ENCODE results near the gene ATP5IF1.

The ATP5IF1 gene

GRCh38 chr1:28235755-28236655 lies at the start of gene ATP5IF1:
ATP5IF1 (plus strand) TSS chr1:28236124; CDS start chr1:28236184, 60 bp downstream.
- peak; percentile 96 for DNase-seq

DNA sequence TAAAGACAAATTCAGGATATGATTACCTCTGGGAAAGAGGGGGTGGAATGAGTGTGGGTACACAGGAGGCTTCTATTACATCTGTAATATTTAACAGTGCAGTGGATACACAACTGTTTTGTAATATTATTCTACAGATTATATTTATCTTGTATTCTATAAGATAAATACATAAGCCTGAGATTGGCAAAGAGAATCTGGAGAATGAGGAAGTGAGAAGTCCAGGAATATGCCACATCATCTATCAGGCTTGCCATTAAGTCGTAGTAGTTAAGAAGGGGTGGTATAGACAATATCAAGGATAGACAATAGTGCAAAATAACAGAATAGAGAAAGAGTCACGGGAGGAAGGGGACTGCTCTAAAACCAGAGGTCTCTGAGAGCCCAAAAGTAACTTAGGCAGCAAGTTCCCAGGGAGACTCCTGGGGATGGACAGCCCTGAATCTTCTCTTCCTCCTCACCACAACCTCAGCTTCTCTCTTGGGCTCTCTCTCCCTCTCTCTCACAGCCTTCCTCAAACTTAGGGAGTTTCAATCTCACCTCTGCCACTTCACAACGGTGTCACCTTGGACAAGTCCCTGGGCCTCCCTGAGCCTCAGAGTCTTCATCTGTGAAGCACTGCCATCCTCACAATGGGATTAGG lies 45.5 kb upstream of the ATP5IF1 start:
- no peak for DNase-seq

GRCh38 chr1:28190996-28191645 lies 44.8 kb upstream of the ATP5IF1 start:
- DNase-seq = no peak

DNA sequence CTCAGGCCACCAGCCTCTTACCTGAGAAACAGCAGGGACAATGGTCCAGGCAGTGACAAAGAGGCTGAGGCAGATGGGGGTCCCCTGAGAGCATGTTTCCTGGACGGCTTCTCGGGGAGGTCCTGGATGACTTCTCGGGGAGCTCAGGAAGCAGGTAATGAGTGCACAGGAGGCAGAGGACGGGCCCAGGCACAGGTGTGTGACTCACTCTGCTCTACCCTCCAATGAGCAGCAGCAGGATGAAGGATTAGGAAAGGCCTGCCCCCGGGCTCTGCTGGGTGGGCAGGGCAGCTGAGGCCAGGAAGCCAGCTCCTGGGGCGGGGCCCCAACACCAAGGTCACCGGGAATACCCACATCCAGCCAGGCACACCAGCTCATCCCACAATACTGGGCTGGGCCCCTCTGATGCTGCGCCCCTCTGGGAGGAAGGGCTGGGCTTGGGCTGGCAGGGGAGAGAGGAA lies 42.2 kb upstream of the ATP5IF1 start:
- no peak for DNase-seq

GRCh38 chr1:28194326-28195035 lies 41.4 kb upstream of the ATP5IF1 start:
- DNase-seq = no peak

GRCh38 chr1:28195780-28196179 lies 40.1 kb upstream of the ATP5IF1 start:
- DNase-seq = no peak

DNA sequence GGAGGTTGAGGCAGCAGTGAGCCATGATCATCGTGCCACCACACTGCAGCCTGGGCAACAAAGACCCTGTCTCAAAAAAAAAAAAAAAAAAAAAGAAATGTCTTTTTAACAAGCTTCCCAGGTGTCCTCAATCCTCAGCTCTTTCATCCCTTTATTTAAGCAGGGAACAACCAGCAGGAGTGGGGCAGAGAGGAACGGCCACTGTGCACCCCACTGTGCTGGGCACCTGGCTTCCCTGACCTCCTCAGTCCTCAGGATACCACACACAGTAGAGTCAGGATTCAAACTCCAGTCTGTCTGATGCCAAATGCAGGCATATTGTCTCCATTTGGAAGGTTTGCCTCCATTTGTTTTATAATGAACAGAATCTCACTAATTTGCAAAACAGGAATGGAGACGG lies 39.6 kb upstream of the ATP5IF1 start:
- DNase-seq = no peak

GRCh38 chr1:28197682-28198415 lies 38.1 kb upstream of the ATP5IF1 start:
- no peak for DNase-seq

- DNase-seq = no peak
These were observed 36.3 kb upstream of the ATP5IF1 start for GRCh38 chr1:28199328-28200233.

DNA sequence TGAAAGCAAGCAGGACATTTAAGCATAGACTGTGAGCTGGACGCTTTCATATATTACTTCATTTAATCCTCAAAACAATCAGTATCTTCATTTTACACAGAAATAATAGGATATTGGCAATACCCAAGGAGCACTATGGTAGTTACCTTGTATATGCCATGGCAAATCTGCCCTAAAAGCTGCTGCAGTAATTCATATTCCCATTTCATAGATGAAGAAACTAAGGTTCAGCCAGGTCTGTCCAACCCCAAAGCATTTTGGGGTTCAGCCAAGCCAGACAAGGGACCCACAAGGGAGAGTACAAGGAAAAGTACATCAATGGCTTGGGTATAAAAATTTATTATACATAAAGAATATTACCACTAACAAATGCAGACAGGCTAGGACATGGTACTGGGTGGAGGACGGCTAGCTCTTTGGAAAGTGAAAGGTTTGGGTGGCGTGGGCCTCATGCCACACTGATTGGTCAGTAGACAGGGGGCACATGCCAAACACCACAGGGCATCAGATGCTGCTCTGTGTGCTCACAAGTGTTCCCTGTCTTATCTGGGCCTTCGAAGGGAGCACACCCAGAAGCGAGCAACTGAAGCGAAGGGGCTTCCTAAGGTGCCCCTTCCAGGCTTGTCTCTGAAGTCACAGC lies 35.6 kb upstream of the ATP5IF1 start:
- no peak for DNase-seq

DNA sequence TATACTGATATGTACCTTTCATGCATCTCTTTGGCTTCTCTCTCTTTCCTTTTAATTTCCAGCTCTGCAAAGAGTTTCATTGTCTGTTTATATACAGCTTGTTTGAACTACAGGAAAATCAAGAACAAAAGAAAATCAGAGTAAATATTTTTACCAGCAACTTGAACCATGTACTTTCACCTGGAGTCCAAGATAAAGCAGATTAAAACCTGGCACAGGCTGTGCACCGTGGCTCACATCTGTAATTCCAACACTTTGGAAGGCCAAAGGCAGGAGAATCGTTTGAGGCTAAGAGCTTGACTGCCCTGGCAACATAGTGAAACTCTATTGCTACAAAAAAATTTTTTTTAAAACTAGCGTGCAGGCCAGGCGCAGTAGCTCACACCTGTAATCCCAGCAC lies 30.7 kb upstream of the ATP5IF1 start:
- DNase-seq = no peak

DNA sequence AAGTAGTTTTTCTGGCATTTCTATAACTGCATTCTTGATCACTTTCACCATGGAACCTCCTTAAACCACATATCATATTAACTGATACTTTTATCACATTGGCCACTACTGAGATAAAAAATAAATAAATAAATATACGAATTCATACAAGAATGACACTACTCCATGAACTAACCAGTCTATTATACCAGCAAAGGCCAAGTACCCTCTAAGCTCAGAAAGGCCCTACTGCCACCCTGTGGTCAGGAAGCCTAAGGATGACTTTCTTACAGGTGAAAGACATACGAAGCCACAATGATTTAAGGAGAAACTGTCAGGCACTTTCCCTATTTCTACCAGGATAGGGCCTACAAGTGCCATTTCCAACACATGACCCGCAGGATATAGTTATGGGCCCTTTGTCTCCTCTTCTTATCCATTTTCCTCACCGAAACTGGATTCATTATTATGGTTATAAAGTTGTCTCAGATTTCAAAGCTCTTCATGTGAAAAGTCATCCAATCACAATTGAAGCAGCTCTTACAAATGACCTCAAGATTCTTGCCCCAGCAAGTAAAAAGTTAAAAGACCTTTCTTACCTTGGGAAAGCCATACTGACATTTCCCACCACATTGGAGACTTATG lies 27.0 kb upstream of the ATP5IF1 start:
- peak; percentile 27 for DNase-seq

DNA sequence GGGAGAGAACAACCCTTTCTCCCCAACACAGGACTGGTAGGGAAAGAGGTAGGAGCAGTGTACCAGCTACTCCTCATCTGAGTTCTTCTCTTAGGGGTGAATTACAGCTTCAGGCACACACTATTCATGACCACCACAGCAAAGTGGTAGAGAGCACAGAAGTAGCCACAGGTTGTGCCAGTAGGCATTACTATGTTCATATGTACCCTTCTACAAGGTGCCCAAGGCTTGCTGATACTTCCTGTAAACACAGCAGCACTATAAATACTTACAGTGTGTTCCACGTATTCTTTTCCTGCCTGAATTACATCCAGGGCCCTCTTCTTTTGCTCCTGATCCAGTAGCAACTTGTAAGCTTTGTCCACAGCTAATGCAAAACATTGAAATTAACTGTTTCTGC lies 26.2 kb upstream of the ATP5IF1 start:
- DNase-seq = no peak

DNA sequence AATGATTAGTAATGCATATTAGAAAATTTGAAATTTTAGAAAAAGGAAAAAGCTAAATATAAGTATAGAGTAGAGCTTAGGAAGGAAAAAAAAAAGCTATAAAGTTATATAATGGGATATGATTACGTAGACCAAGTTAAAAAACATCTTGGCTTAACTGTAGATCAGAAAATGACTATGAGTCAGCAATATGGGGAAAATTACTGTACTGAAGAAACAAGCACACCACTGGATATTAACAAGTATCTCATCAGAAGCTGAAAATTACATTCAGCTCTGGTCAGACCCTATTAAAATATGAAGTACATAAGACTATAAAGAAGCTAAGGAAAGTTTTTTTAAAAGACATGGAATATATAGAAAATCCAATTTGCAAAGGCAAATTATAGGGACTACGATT lies 22.6 kb upstream of the ATP5IF1 start:
- no peak for DNase-seq

GRCh38 chr1:28229089-28229488 lies 6.8 kb upstream of the ATP5IF1 start:
- DNase-seq = no peak

- no peak for DNase-seq
These were observed 5.9 kb upstream of the ATP5IF1 start for GRCh38 chr1:28229996-28230395.

- peak; percentile 96 for DNase-seq
These were observed 3.2 kb upstream of the ATP5IF1 start, which contains the start of gene DNAJC8 for GRCh38 chr1:28232558-28233263. DNAJC8 (minus strand) TSS chr1:28233029; CDS start chr1:28232998, 31 bp downstream.

- no peak for DNase-seq
These were observed 2.7 kb upstream of the ATP5IF1 start for GRCh38 chr1:28233264-28233606.

GRCh38 chr1:28236656-28237322 lies 865 bp downstream of the ATP5IF1 start:
- no peak for DNase-seq
